Measurements from ENCODE around the gene NXPE4.

NXPE4 gene

DNA sequence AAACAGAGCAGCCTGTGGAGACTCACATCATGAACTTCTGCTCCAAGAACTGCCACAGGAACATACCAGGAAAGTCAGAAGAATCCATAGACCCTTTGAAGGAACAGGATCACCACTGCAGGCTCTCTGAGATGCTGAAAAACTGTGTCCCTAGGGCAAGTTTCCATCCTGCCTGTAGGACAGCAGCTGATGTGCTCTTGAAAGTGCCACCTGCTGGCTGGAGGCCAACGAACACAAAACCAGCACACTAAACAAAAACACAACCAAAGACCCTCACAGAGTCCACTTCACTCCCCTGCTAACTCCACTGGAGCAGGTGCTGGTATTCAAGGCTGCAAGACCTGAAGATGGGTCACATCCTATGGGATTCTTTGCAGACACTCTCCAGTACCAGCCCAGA, 23.9 kb downstream of the NXPE4 start:
- TF ChIP-seq, protein P1, sequence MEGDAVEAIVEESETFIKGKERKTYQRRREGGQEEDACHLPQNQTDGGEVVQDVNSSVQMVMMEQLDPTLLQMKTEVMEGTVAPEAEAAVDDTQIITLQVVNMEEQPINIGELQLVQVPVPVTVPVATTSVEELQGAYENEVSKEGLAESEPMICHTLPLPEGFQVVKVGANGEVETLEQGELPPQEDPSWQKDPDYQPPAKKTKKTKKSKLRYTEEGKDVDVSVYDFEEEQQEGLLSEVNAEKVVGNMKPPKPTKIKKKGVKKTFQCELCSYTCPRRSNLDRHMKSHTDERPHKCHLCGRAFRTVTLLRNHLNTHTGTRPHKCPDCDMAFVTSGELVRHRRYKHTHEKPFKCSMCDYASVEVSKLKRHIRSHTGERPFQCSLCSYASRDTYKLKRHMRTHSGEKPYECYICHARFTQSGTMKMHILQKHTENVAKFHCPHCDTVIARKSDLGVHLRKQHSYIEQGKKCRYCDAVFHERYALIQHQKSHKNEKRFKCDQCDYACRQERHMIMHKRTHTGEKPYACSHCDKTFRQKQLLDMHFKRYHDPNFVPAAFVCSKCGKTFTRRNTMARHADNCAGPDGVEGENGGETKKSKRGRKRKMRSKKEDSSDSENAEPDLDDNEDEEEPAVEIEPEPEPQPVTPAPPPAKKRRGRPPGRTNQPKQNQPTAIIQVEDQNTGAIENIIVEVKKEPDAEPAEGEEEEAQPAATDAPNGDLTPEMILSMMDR (IDR thresholded peaks at IDR 0.05; ENCODE audit: low read depth, low read length, missing control alignments): no peak
- DNase-seq (ENCODE audit: extremely low read depth, low read depth): no peak

DNA sequence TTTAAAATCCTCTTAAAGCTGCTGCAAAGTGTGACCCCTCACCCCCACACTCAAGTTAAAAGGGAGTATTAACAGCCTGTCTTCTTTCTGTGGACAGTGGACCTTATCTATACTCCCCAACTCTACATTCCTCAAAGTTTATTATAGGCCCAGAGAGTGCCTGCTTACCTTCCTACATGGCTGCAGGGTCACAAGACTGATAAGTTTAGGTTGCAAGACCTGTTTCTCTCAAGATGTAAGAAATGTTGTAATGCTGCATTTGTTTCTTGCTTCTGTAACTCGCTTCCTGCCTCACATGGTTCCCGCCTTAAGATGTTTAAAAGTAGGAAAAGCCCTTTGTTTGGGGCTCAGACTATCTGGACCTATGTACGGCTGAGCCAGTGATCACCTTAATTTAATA, 25.8 kb downstream of the NXPE4 start:
- no peak overlapping the region for H3K4me3 ChIP-seq (replicated peaks; ENCODE audit: low read depth, low read length)
- TF ChIP-seq, protein P1 (IDR thresholded peaks at IDR 0.05; ENCODE audit: low read depth, low read length, missing control alignments): no peak
- no peak for DNase-seq (ENCODE audit: extremely low read depth, low read depth)

More for the DNA sequence above, 23.9 kb downstream of the NXPE4 start:
- H3K4me3 ChIP-seq (replicated peaks; ENCODE audit: low read depth, low read length): no peak overlapping the region

DNA sequence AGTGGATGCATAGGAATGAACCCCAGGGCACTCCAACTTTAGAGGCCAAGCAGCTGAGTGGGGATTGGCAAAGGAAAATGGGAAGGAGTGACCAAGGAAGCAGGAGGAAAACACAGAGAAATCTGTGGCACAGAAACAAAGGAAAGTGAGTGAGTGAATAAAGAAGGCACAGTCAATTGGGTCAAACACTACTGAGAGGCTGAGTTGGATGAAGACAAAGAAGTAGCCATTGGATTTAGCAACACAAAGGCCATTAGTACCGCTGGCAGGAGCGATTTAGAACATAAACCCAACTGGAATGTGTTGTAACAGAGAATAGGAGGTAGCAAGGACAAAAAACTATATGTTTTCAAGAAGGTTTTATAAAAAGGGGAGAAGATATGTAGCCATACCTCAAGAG, 29.3 kb downstream of the NXPE4 start:
- TF ChIP-seq, protein P1 (IDR thresholded peaks at IDR 0.05; ENCODE audit: low read depth, low read length, missing control alignments): no peak
- no peak for DNase-seq (ENCODE audit: extremely low read depth, low read depth)
- H3K4me3 ChIP-seq (replicated peaks; ENCODE audit: low read depth, low read length): no peak overlapping the region

DNA sequence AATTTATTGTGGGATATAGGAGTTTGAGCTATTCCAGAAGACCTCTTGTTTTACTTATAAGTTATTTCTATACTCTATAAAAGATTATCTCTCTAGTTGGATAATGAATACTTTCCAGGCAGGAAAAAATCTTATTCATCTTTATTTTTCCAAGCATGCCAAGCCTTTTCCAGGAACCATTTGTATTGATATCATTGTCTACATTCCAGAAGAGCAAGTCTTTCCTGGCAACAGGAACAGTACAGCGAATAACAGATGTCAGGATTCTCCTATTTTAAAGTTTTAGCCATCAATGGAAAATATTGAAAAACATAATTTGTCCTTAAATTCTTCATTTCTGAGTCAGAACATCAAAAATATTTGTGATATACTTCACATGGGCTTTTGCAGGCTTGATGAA, 30.8 kb downstream of the NXPE4 start:
- no peak for DNase-seq (ENCODE audit: extremely low read depth, low read depth)
- TF ChIP-seq, protein P1 (IDR thresholded peaks at IDR 0.05; ENCODE audit: low read depth, low read length, missing control alignments): no peak
- H3K4me3 ChIP-seq (replicated peaks; ENCODE audit: low read depth, low read length): no peak overlapping the region

DNA sequence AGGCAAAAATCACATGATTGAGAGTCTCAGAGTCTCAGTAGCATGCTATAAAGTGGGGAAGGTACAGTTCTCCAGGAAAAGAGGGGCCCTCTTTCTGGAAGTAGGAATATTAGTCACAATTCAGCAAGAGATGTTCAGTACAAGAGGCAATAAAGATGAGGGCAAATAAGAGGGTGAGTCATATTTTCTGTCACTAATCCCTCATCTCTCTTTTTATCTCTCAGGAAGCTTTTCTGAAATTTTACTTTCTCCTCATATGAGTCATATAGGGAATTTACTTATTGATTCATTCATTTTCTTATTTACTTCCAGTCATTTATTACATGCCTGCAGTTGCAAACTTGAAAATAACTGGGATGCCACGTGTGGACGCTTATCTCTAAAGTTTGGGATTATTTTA, 32.5 kb downstream of the NXPE4 start:
- no peak overlapping the region for H3K4me3 ChIP-seq (replicated peaks; ENCODE audit: low read depth, low read length)
- no peak for DNase-seq (ENCODE audit: extremely low read depth, low read depth)
- TF ChIP-seq, protein P1 (IDR thresholded peaks at IDR 0.05; ENCODE audit: low read depth, low read length, missing control alignments): no peak

DNA sequence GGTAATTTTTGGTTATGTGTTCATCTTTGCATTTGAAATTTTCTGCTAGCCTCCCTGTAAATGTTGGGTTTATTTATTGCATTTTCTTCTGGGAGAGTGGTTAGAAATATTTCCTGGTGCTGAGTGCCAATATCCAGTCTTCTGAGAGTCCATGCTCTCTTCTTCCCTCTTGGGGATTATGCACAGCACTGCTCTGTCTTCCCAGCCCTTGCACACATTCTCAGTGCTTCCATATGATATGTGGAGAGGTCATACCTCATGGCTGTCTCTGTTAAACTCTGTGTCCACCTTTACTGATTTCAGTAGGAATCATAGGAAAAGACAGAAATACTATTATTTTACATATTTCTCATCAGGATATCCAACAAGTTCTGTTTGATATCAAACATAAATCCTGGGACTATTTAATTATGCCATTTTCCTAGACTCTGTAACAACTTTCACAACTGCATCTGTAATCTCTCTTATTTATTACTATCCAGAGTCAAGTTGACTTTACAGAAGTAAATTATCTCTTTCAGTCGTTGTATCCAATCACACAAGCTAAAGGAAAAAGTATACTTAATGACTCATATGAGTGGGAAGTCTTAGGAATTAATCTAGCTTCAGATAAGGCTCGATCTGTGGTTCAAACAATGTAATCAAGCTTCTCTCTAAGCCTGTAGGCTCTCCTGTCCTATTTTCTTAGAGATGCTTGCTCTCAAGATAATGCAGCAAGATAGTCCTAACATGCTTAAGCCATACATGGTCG, 33.2 kb downstream of the NXPE4 start:
- DNase-seq (ENCODE audit: extremely low read depth, low read depth): no peak
- TF ChIP-seq, protein P1 (IDR thresholded peaks at IDR 0.05; ENCODE audit: low read depth, low read length, missing control alignments): no peak
- no peak overlapping the region for H3K4me3 ChIP-seq (replicated peaks; ENCODE audit: low read depth, low read length)
